GM21367 (cell line): ENCODE measurements around the gene SIAE.

Source experiments
- ATAC-seq: cut with Tn5 transposase; IDR thresholded peaks from one replicate; pipeline ENCODE4 v1.9.1; 2021; ENCODE audit not compliant: unreplicated experiment

SIAE gene

DNA sequence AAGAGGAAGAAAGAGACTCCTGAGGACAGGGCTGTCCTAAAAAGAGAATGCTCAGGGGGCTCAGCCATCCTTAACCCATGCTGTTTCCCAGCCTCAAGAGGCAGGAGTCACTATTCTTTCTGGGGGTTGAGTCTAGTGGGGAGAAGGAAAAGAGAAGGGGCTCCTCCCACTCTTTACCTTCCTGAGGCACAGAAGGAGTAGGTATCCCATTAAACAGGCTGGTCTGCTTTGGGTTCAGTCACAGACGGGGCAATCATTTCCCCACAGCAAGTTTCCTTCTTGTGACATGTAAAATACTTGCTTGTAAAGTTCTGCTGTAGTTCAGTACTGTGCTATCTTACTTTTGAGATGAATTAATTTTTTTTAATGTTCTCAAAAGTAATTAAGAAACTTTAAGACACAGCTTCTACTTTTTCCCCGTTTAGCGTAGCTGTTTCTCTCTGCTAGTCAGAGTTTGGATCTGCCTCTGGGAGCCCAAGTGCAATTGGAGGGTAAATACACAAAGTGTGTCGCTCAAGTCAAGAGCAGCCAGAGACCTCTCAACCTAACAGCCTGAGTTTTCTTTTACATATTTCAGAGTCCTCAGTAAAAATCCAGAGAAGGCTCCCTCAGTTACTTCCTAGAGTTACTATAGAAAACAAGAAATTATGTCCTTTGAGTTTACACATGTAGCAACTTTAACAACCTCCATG, 88.7 kb downstream of the SIAE start:
- ATAC-seq: no peak

- ATAC-seq: no peak
Measured at GRCh38 chr11:124583781-124584180, 89.8 kb downstream of the SIAE start.
